Measurements from ENCODE around the gene B3GNT8.

B3GNT8 gene

GRCh38 chr19:41408256-41408655, 18.9 kb downstream of the B3GNT8 start:
- Histone ChIP-seq H3K9me2 (replicated peaks; ENCODE audit: low read depth, low read length) (no peaks in the 10 kb centered on the region), H3F3A (ENCODE audit: low read depth) (no peaks in the 10 kb centered on the region), H3K4me1 (ENCODE audit: insufficient read depth, low read length, poor library complexity, severe bottlenecking) (no peaks in the 10 kb centered on the region), H4K20me1 (ENCODE audit: insufficient read depth, low read length, poor library complexity, severe bottlenecking) (no peaks in the 10 kb centered on the region), H3K9me3 (ENCODE audit: insufficient read depth, low read depth, low read length) (no peaks in the 10 kb centered on the region), H3K36me3 (ENCODE audit: insufficient read depth, low read length) (no peaks in the 10 kb centered on the region; the same call in 1 of the 2 replicates), H3K4me3 (ENCODE audit: low read length, poor library complexity, severe bottlenecking) (no peak overlapping the region), H3K4me2 (ENCODE audit: low read depth, low read length, poor library complexity, severe bottlenecking) (no peak overlapping the region), H3K9ac (ENCODE audit: low read depth, low read length, poor library complexity, severe bottlenecking) (no peak overlapping the region), H3K79me2 (ENCODE audit: insufficient read depth, low read length) (no peaks in the 10 kb centered on the region), H3K27me3 (ENCODE audit: insufficient read depth, low read length, poor library complexity, severe bottlenecking) (no peaks in the 10 kb centered on the region), H2AFZ (ENCODE audit: low read length) (no peak overlapping the region)
- TF ChIP-seq EZH2phosphoT487 (IDR thresholded peaks at IDR 0.05; ENCODE audit: borderline replicate concordance) = no peak
- TF ChIP-seq CTCF (conservative IDR thresholded peaks at IDR 0.05; ENCODE audit: low read length) = peak; percentile 36

- no peaks in the 10 kb centered on the region for H4K20me1 ChIP-seq (ENCODE audit: insufficient read depth, low read length, poor library complexity, severe bottlenecking)
- H3K36me3 ChIP-seq (ENCODE audit: insufficient read depth, low read length) = no peaks in the 10 kb centered on the region; the same call in 1 of the 2 replicates
- no peak overlapping the region for H3K4me2 ChIP-seq (ENCODE audit: low read depth, low read length, poor library complexity, severe bottlenecking)
- no peak for TF ChIP-seq CTCF (conservative IDR thresholded peaks at IDR 0.05; ENCODE audit: low read length)
- no peak for TF ChIP-seq EZH2phosphoT487 (IDR thresholded peaks at IDR 0.05; ENCODE audit: borderline replicate concordance)
- no peaks in the 10 kb centered on the region for H3K9me3 ChIP-seq (ENCODE audit: insufficient read depth, low read depth, low read length)
- no peak overlapping the region for H3K4me3 ChIP-seq (ENCODE audit: low read length, poor library complexity, severe bottlenecking)
- no peaks in the 10 kb centered on the region for H3K4me1 ChIP-seq (ENCODE audit: insufficient read depth, low read length, poor library complexity, severe bottlenecking)
- H3K27me3 ChIP-seq (ENCODE audit: insufficient read depth, low read length, poor library complexity, severe bottlenecking) = no peaks in the 10 kb centered on the region
- H3F3A ChIP-seq (ENCODE audit: low read depth) = no peaks in the 10 kb centered on the region
- H3K9ac ChIP-seq (ENCODE audit: low read depth, low read length, poor library complexity, severe bottlenecking) = no peak overlapping the region
- no peaks in the 10 kb centered on the region for H3K79me2 ChIP-seq (ENCODE audit: insufficient read depth, low read length)
- H2AFZ ChIP-seq (ENCODE audit: low read length) = no peak overlapping the region
- H3K9me2 ChIP-seq (replicated peaks; ENCODE audit: low read depth, low read length) = no peaks in the 10 kb centered on the region
These were observed 19.9 kb downstream of the B3GNT8 start for GRCh38 chr19:41407271-41407670.

GRCh38 chr19:41405776-41406175, 21.4 kb downstream of the B3GNT8 start:
- Histone ChIP-seq H3K9me3 (ENCODE audit: insufficient read depth, low read depth, low read length) (no peaks in the 10 kb centered on the region), H3K4me3 (ENCODE audit: low read length, poor library complexity, severe bottlenecking) (no peak overlapping the region), H4K20me1 (ENCODE audit: insufficient read depth, low read length, poor library complexity, severe bottlenecking) (no peaks in the 10 kb centered on the region), H2AFZ (ENCODE audit: low read length) (no peak overlapping the region), H3K36me3 (ENCODE audit: insufficient read depth, low read length) (no peaks in the 10 kb centered on the region), H3F3A (ENCODE audit: low read depth) (no peaks in the 10 kb centered on the region), H3K4me2 (ENCODE audit: low read depth, low read length, poor library complexity, severe bottlenecking) (no peak overlapping the region), H3K9ac (ENCODE audit: low read depth, low read length, poor library complexity, severe bottlenecking) (no peak overlapping the region), H3K27me3 (ENCODE audit: insufficient read depth, low read length, poor library complexity, severe bottlenecking) (no peaks in the 10 kb centered on the region), H3K9me2 (replicated peaks; ENCODE audit: low read depth, low read length) (no peaks in the 10 kb centered on the region), H3K4me1 (ENCODE audit: insufficient read depth, low read length, poor library complexity, severe bottlenecking) (no peaks in the 10 kb centered on the region), H3K79me2 (ENCODE audit: insufficient read depth, low read length) (peaks cover 8% of the 10 kb centered on the region; the same call in 1 of the 2 replicates)
- TF ChIP-seq EZH2phosphoT487 (IDR thresholded peaks at IDR 0.05; ENCODE audit: borderline replicate concordance) (no peak), CTCF (conservative IDR thresholded peaks at IDR 0.05; ENCODE audit: low read length) (no peak)
